Upper lobe of left lung (tissue), 6 donors: ENCODE measurements around the gene ALS2. TPM values are rescaled to one million over a fixed set of nuclear protein-coding genes. Genes with fewer than 3 reads are reported as not detected.

Experiments
- ATAC-seq, 2 donors: fragments of 200-7000 bp; cut with Tn5 transposase; one replicate each; pipeline ENCODE4 v1.9.1; 2022; ENCODE audit warnings: mild to moderate bottlenecking in 2 of 2, moderate library complexity in 2 of 2; ENCODE audit not compliant: low FRiP score in 2 of 2
- DNase-seq, 2 donors: peaks; one replicate each; pipeline ENCODE4 v3.0.0-alpha.2; 2019 to 2020
- H3K27ac ChIP-seq, 4 donors: fragments of 200-600 bp; sonication (generic); one replicate each; pipeline ENCODE4 v1.5.1; 2016 to 2019
- H3K27me3 ChIP-seq, 4 donors: fragments of 200-600 bp; sonication (generic); one replicate each; pipeline ENCODE4 v1.5.1; 2017 to 2019
- H3K36me3 ChIP-seq, 4 donors: fragments of 200-600 bp; sonication (generic); one replicate each; pipeline ENCODE4 v1.5.1; 2016 to 2019
- H3K4me1 ChIP-seq, 4 donors: fragments of 200-600 bp; sonication (generic); one replicate each; pipeline ENCODE4 v1.5.1; 2018 to 2019
- H3K4me3 ChIP-seq, 4 donors: fragments of 200-600 bp; sonication (generic); one replicate each; pipeline ENCODE4 v1.5.1; 2017 to 2019; ENCODE audit warnings: mild to moderate bottlenecking in 2 of 4, moderate library complexity in 1 of 4
- H3K9me3 ChIP-seq, 4 donors: fragments of 200-600 bp; sonication (generic); one replicate each; pipeline ENCODE4 v1.5.1; 2018 to 2019
- EP300 ChIP-seq, 4 donors: sonication (generic); formaldehyde crosslinking; IDR thresholded peaks; one replicate each; pipeline ENCODE4 v1.5.1; 2017; ENCODE audit warnings: antibody characterized with exemption in 4 of 4, control low read depth in 2 of 4
- POLR2A ChIP-seq, 4 donors: fragments of 450-650 bp; IDR thresholded peaks; one replicate each; pipeline ENCODE4 v1.5.1; 2016 to 2017; ENCODE audit warnings: antibody characterized with exemption in 4 of 4, mild to moderate bottlenecking in 2 of 4
- POLR2AphosphoS5 ChIP-seq, 2 donors: sonication (generic); formaldehyde crosslinking; IDR thresholded peaks; one replicate each; pipeline ENCODE4 v1.5.1; 2017; ENCODE audit warnings: antibody characterized with exemption in 2 of 2
- WGBS, 2 donors: methylation state at CpG; one replicate each; pipeline ENCODE4 v1.1.5; 2017 to 2018; 5-methylcytosine and 5-hydroxymethylcytosine counted together
- total RNA-seq, 6 donors: library from RNA; depleted of rRNA in 4 of 6; stranded (reverse); fragments of >200 nt in 4 of 6; gene quantifications; one replicate each; pipeline versions ENCODE4 v1.1.0 to v1.2.1, GENCODE V29; 2016 to 2021
- TF ChIP-seq, protein P1 (sequence below), 6 experiments: fragments of 450-650 bp in 4 of 6; fragments of 200-600 bp in 2 of 6; sonication (generic) in 2 of 6; IDR thresholded peaks; one replicate each; pipeline ENCODE4 v1.5.1; 2016 to 2019; ENCODE audit warnings: antibody characterized with exemption in 6 of 6
- donor health status: DM: no; HTN: no; CAD: no; lungs with moderate emphysema.
- donor health status: DM: no; HTN: yes; CAD: no; lungs with severe emphysema.

ALS2 gene
- total RNA-seq = 10 to 100 TPM; 16.5 to 27.8 (median 22.7) TPM

DNA sequence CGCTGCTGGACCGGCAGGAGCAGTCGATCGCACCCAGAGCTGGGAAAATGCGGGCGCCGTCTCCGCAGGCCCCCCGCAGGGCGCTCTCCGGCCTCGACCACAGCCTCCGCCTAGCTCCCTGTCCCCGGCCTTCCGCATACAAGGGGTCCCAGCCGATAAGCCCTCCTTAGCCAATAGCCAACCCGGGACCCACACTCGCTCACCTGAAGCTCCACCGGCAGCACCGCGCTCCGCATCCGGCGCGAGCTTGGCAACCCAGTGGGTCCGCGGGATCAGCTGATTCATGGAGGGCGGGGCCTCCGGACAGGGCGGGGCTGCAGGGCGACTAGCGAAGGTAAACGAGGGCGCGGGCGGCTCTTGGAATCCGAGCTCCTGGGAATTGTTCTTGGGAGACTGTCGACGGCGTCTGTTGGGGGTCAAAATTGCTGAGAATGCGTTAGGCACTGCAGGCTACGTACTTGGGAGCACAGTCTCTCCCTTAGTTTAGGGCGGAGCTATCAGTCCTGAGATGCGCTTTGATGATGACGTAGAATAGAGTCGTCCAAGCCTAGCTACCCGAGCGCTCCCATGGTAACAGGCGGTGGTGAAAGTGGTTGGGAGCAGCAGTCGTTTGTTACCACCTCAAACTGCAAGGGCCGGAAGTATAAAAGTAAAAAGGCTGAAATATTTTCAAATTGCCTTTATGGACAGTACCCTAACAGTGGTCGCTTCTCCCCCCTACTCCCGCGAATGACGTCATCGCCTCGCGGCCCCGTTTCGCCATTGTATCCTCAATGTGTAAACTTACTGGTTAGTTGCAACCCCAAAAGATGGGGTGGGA is at the start of gene ALS2:
TSS of gene ALS2 (minus strand) at position 260 of the 820 bp plus-strand sequence. CDS start 12,048 bp downstream, outside the sequence.
- Histone ChIP-seq H3K4me1 (peaks cover 13 to 24% (median 19%) of the 10 kb centered on the region in 4 donors), H3K27ac (peak within 1 kb of the TSS; percentile 82 to 95 (median 94)), H3K27me3 (no peaks in the 10 kb centered on the region), H3K36me3 (no peaks in the 10 kb centered on the region), H3K4me3 (peak within 1 kb of the TSS; percentile 85 to 99 (median 96)), H3K9me3 (no peaks in the 10 kb centered on the region)
- TF ChIP-seq, protein P1, sequence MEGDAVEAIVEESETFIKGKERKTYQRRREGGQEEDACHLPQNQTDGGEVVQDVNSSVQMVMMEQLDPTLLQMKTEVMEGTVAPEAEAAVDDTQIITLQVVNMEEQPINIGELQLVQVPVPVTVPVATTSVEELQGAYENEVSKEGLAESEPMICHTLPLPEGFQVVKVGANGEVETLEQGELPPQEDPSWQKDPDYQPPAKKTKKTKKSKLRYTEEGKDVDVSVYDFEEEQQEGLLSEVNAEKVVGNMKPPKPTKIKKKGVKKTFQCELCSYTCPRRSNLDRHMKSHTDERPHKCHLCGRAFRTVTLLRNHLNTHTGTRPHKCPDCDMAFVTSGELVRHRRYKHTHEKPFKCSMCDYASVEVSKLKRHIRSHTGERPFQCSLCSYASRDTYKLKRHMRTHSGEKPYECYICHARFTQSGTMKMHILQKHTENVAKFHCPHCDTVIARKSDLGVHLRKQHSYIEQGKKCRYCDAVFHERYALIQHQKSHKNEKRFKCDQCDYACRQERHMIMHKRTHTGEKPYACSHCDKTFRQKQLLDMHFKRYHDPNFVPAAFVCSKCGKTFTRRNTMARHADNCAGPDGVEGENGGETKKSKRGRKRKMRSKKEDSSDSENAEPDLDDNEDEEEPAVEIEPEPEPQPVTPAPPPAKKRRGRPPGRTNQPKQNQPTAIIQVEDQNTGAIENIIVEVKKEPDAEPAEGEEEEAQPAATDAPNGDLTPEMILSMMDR (IDR thresholded peaks at IDR 0.05) = no peak
- TF ChIP-seq EP300 (IDR thresholded peaks at IDR 0.05) (no peak), POLR2AphosphoS5 (IDR thresholded peaks at IDR 0.05) (peak; percentile 62 to 91), POLR2A (IDR thresholded peaks at IDR 0.05) (peak in 3 of 4 donors; percentile 44 to 81 (median 46))
- peak; percentile 98 for ATAC-seq
- DNase-seq = peak; percentile 98
- WGBS, 2 donors = 0 to 1% methylated on average over 28 to 54 of the region's 60 CpGs

DNA sequence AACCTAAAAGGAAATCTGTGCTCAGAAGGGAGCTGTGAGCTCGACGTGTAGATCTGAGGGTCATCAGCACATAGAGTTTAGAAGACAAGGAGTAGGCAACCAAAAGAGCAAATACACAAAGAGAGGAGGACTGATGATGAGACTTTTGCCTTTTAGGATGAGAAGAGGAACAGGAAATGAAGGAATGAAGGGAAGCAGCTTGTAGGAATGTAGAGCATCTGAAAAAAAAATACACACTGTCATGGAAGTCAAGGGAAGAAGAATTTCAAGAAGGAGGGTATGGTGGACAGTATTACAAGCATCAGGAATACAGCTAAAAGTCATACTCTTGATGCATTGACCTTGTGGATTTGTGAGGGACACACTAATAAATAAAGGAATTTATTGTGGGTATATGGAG is 47.5 kb upstream of the ALS2 start:
- no peak overlapping the region for H3K4me3 ChIP-seq
- no peaks in the 10 kb centered on the region for H3K27me3 ChIP-seq
- 75 to 86% methylated on average over 2 of the region's 2 CpGs for WGBS, 2 donors
- no peaks in the 10 kb centered on the region for H3K9me3 ChIP-seq
- no peak for TF ChIP-seq EP300 (IDR thresholded peaks at IDR 0.05)
- TF ChIP-seq POLR2AphosphoS5 (IDR thresholded peaks at IDR 0.05) = no peak
- TF ChIP-seq, protein P1 (IDR thresholded peaks at IDR 0.05) = no peak
- no peak for TF ChIP-seq POLR2A (IDR thresholded peaks at IDR 0.05)
- no peaks in the 10 kb centered on the region for H3K4me1 ChIP-seq
- ATAC-seq (no peak), DNase-seq (no peak)
- no peaks in the 10 kb centered on the region for H3K36me3 ChIP-seq
- H3K27ac ChIP-seq = no peak overlapping the region

DNA sequence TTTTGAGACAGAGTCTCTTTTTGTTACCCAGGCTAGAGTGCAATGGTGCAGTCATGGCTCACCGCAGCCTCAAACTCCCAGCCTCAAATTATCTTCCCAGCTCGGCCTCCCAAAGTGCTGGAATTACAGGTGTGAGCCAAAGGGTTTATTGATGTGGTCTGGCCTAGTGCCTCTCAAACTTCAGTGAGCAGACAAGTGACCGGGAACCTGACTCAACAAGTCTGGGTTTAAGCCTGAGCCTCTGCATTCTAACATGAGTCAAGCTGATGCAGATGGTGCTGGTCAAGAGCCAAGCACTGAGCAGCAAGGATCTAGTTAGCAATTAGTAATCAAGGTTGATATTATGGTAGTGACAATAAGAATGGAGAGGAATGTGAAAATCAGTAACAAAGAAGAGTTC is 46.9 kb upstream of the ALS2 start:
- H3K36me3 ChIP-seq = no peaks in the 10 kb centered on the region
- H3K27ac ChIP-seq = no peak overlapping the region
- WGBS, 2 donors = 94 to 97% methylated on average over 3 of the region's 3 CpGs
- no peak for TF ChIP-seq POLR2AphosphoS5 (IDR thresholded peaks at IDR 0.05)
- TF ChIP-seq POLR2A (IDR thresholded peaks at IDR 0.05) = no peak
- H3K27me3 ChIP-seq = no peaks in the 10 kb centered on the region
- no peaks in the 10 kb centered on the region for H3K4me1 ChIP-seq
- DNase-seq (no peak), ATAC-seq (no peak)
- no peaks in the 10 kb centered on the region for H3K9me3 ChIP-seq
- H3K4me3 ChIP-seq = no peak overlapping the region

DNA sequence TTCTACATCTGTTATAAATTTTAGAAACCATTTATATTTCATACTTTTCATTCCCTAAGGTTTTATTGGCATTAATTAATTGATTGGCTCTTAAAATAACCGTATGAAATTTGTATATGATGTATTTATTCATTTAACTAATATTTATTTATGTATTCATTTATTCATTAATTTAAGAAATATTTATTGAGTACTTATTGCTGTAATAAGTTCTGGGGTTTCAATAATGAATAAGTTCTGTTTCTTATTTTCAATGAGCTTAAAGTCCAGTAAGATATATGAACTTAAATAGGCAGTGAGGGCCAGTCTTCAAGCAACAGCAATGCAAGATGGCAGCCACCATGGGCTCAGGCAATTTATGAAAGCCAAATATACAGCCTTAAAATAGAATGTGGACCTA is 43.5 kb upstream of the ALS2 start:
- Histone ChIP-seq H3K9me3 (no peaks in the 10 kb centered on the region), H3K27ac (no peak overlapping the region), H3K27me3 (no peaks in the 10 kb centered on the region), H3K4me3 (no peak overlapping the region), H3K4me1 (no peaks in the 10 kb centered on the region), H3K36me3 (no peaks in the 10 kb centered on the region)
- 71 to 73% methylated on average over 1 of the region's 1 CpG for WGBS, 2 donors
- no peak for ATAC-seq
- TF ChIP-seq POLR2A (IDR thresholded peaks at IDR 0.05) = no peak
- TF ChIP-seq POLR2AphosphoS5 (IDR thresholded peaks at IDR 0.05) = no peak
- TF ChIP-seq, protein P1 (IDR thresholded peaks at IDR 0.05) = no peak
- no peak for TF ChIP-seq EP300 (IDR thresholded peaks at IDR 0.05)
- DNase-seq = no peak

DNA sequence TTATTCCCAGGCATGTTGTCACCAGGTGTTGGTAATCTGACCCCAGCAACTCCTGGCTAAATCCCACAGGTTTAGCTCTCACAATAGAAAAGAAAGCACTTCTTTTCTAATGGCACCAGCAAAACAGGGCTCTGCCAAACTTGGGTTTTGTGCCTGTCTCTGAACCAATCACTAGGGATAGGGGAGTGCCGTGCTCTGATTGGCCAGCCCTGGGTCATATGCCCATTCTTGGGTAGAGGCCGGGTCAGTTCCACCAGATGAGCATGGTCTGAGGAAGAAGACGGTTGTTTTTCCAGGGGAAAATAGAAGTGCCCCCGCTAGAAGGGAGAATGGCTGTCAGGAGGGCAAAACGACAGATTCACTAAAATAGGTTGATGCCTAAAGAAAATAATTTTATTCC is 40.3 kb upstream of the ALS2 start:
- Histone ChIP-seq H3K27ac (no peak overlapping the region), H3K4me3 (no peak overlapping the region), H3K9me3 (no peaks in the 10 kb centered on the region), H3K4me1 (no peaks in the 10 kb centered on the region), H3K36me3 (no peaks in the 10 kb centered on the region), H3K27me3 (no peaks in the 10 kb centered on the region)
- TF ChIP-seq POLR2AphosphoS5 (IDR thresholded peaks at IDR 0.05) = no peak
- TF ChIP-seq, protein P1 (IDR thresholded peaks at IDR 0.05) = no peak
- no peak for TF ChIP-seq POLR2A (IDR thresholded peaks at IDR 0.05)
- TF ChIP-seq EP300 (IDR thresholded peaks at IDR 0.05) = no peak
- DNase-seq (no peak), ATAC-seq (no peak)
- WGBS, 2 donors = 91 to 98% methylated on average over 5 of the region's 5 CpGs
